NB4 (cell line): Measurements from ENCODE around the gene IGFBP3.

Source experiments
- POLR2A ChIP-seq: IDR thresholded peaks from 2 replicates; pipeline ENCODE4 v1.6.1; 2011; ENCODE audit warnings: mild to moderate bottlenecking; ENCODE audit not compliant: insufficient read length; ENCODE audit errors: extremely low read depth
- TF ChIP-seq, protein P1 (sequence below): IDR thresholded peaks from 2 replicates; pipeline ENCODE4 v1.6.1; 2011; ENCODE audit warnings: low read depth, low read length
- TF ChIP-seq, protein P2 (sequence below): IDR thresholded peaks from one replicate; pipeline ENCODE4 v1.5.1; 2012; ENCODE audit warnings: low read depth, low read length

DNA sequence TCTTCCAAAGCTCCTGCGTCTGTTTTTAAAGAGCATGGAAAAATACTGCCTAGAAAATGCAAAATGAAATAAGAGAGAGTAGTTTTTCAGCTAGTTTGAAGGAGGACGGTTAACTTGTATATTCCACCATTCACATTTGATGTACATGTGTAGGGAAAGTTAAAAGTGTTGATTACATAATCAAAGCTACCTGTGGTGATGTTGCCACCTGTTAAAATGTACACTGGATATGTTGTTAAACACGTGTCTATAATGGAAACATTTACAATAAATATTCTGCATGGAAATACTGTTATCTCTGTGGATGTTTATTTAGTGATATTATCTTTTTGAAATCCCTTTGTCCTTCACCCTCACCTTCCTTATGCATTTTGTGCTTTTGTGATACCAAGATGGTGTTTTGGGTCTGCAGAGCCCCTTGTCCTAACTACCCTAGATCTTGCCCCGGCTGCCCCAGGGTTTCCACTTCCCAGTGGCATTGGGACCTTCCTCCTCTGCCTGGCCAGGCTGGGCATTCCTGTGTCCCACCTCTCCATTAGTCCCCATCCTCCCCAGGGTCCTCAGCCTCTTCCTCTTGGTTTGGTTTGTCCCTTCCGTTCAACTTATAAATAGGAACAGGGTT is 27.6 kb downstream of the IGFBP3 start:
- TF ChIP-seq, protein P1, sequence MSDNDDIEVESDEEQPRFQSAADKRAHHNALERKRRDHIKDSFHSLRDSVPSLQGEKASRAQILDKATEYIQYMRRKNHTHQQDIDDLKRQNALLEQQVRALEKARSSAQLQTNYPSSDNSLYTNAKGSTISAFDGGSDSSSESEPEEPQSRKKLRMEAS, result no peak
- TF ChIP-seq, protein P2, sequence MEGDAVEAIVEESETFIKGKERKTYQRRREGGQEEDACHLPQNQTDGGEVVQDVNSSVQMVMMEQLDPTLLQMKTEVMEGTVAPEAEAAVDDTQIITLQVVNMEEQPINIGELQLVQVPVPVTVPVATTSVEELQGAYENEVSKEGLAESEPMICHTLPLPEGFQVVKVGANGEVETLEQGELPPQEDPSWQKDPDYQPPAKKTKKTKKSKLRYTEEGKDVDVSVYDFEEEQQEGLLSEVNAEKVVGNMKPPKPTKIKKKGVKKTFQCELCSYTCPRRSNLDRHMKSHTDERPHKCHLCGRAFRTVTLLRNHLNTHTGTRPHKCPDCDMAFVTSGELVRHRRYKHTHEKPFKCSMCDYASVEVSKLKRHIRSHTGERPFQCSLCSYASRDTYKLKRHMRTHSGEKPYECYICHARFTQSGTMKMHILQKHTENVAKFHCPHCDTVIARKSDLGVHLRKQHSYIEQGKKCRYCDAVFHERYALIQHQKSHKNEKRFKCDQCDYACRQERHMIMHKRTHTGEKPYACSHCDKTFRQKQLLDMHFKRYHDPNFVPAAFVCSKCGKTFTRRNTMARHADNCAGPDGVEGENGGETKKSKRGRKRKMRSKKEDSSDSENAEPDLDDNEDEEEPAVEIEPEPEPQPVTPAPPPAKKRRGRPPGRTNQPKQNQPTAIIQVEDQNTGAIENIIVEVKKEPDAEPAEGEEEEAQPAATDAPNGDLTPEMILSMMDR, result no peak
- no peak for TF ChIP-seq POLR2A
